Skin epidermis (tissue), 12 donors: ENCODE measurements around the gene GNAI3.
"Not testable (repeated sequence)": the region's sequence is repeated elsewhere in the genome, so short reads cannot be mapped to it uniquely, and the experiment has no call there.

ENCODE experiments used
- H3K27ac ChIP-seq, 21 experiments: fragments of 200-600 bp; sonication (generic) in 11 of 21; one replicate each; pipeline ENCODE4 v1.5.0; 2020; ENCODE audit warnings: mild to moderate bottlenecking in 3 of 21, inconsistent platforms in 2 of 21, moderate library complexity in 2 of 21
- H3K4me3 ChIP-seq, 7 experiments: fragments of 200-600 bp; sonication (generic) in 2 of 7; one replicate each; pipeline ENCODE4 v1.5.0; 2020; ENCODE audit warnings: inconsistent platforms in 2 of 7, mild to moderate bottlenecking in 2 of 7, moderate library complexity in 1 of 7

GNAI3 gene

GRCh38 chr1:109652402-109652801, 104.0 kb downstream of the GNAI3 start:
- no peak overlapping the region for H3K27ac ChIP-seq

GRCh38 chr1:109653306-109653705, 104.9 kb downstream of the GNAI3 start:
- H3K27ac ChIP-seq, result no peak overlapping the region
- no peak overlapping the region for H3K4me3 ChIP-seq

More at GRCh38 chr1:109652402-109652801, 104.0 kb downstream of the GNAI3 start:
- H3K4me3 ChIP-seq, result no peak overlapping the region

- Histone ChIP-seq H3K4me3 (no peak overlapping the region), H3K27ac (no peak overlapping the region)
Measured at GRCh38 chr1:109654519-109654918, 106.1 kb downstream of the GNAI3 start.

- Histone ChIP-seq H3K4me3 (peak within 1 kb of the TSS; percentile 40 to 81 (median 57)), H3K27ac (peak within 1 kb of the TSS in 20 of 21 experiments; percentile 29 to 86 (median 74))
Measured at GRCh38 chr1:109655615-109656519, 107.5 kb downstream of the GNAI3 start, which contains the start of gene GSTM4. Gene GSTM4, plus strand, starts transcription at chr1:109656099. Its CDS starts 291 bp downstream, at chr1:109656390.

GRCh38 chr1:109657395-109657794, 109.0 kb downstream of the GNAI3 start:
- H3K27ac ChIP-seq, result no peak overlapping the region
- no peak overlapping the region for H3K4me3 ChIP-seq

- Histone ChIP-seq H3K27ac (no peak overlapping the region), H3K4me3 (no peak overlapping the region)
Measured at GRCh38 chr1:109657970-109658369, 109.6 kb downstream of the GNAI3 start.

- H3K4me3 ChIP-seq, result no peak overlapping the region
- H3K27ac ChIP-seq, result no peak overlapping the region
Measured at GRCh38 chr1:109658533-109659042, 110.2 kb downstream of the GNAI3 start.

GRCh38 chr1:109659145-109659544, 110.7 kb downstream of the GNAI3 start:
- Histone ChIP-seq H3K4me3 (no peak overlapping the region), H3K27ac (no peak overlapping the region)

- H3K4me3 ChIP-seq, result no peak overlapping the region
- no peak overlapping the region for H3K27ac ChIP-seq
Measured at GRCh38 chr1:109659997-109660690, 111.7 kb downstream of the GNAI3 start.

- H3K27ac ChIP-seq, H3K4me3 ChIP-seq: not testable (repeated sequence)
Measured at GRCh38 chr1:109660691-109661026, 112.2 kb downstream of the GNAI3 start.

GRCh38 chr1:109661391-109661790, 113.0 kb downstream of the GNAI3 start:
- Histone ChIP-seq H3K27ac (no peak overlapping the region), H3K4me3 (no peak overlapping the region)

GRCh38 chr1:109664671-109665070, 116.3 kb downstream of the GNAI3 start:
- Histone ChIP-seq H3K4me3 (no peak overlapping the region), H3K27ac (no peak overlapping the region)

GRCh38 chr1:109667452-109668122, 119.2 kb downstream of the GNAI3 start, which contains the start of gene GSTM2:
Gene GSTM2, plus strand, starts transcription at chr1:109668057. Its CDS starts 59 bp downstream, at chr1:109668116.
- peak within 1 kb of the TSS in 11 of 21 experiments; percentile 3 to 66 (median 49) for H3K27ac ChIP-seq
- H3K4me3 ChIP-seq, result peak within 1 kb of the TSS; percentile 25 to 56 (median 39)
